ENCODE results near the gene OTOF. TPM values are rescaled to one million over a fixed set of nuclear protein-coding genes. Genes with fewer than 3 reads are reported as not detected.

Gene OTOF
- total and polyA plus RNA-seq, 10 donors = 0.06 to 1.6 (median 0.25) TPM

- H3K36me3 ChIP-seq = no peaks in the 10 kb centered on the region
- peaks cover 0 to 7% (median 0%) of the 10 kb centered on the region in 6 donors for H3K4me1 ChIP-seq
- no peak for DNase-seq
- H3K27me3 ChIP-seq (replicated peaks in 1 of 7) = peaks cover 0 to 10% (median 0%) of the 10 kb centered on the region in 7 donors
- no peaks in the 10 kb centered on the region for H3K9me3 ChIP-seq
- WGBS, 5 donors = 69 to 88% (median 81%) methylated on average over 2 of the region's 2 CpGs
- no peak overlapping the region for H3K4me3 ChIP-seq
- H3K27ac ChIP-seq = no peak overlapping the region
- TF ChIP-seq POLR2A (IDR thresholded peaks at IDR 0.05) (no peak), CTCF (IDR thresholded peaks at IDR 0.05 in 8 of 11, conservative IDR thresholded peaks at IDR 0.05 in 3 of 11) (no peak), POLR2AphosphoS5 (IDR thresholded peaks at IDR 0.05) (no peak)
- intact Hi-C loops (cut with DNase I; ENCODE audit: low total_unique reads) = no loop called here
Measured at GRCh38 chr2:26410764-26411243, 67.1 kb downstream of the OTOF start.

GRCh38 chr2:26409785-26410184 is 68.1 kb downstream of the OTOF start:
- intact Hi-C loops (cut with DNase I; ENCODE audit: low total_unique reads) = no loop called here
- TF ChIP-seq POLR2AphosphoS5 (IDR thresholded peaks at IDR 0.05) (no peak), CTCF (IDR thresholded peaks at IDR 0.05 in 8 of 11, conservative IDR thresholded peaks at IDR 0.05 in 3 of 11) (no peak), POLR2A (IDR thresholded peaks at IDR 0.05) (no peak)
- WGBS, 5 donors = 49 to 89% (median 83%) methylated on average over 1 of the region's 1 CpG
- no peak overlapping the region for H3K4me3 ChIP-seq
- H3K36me3 ChIP-seq = no peaks in the 10 kb centered on the region
- H3K27me3 ChIP-seq (replicated peaks in 1 of 7) = peaks cover 0 to 10% (median 0%) of the 10 kb centered on the region in 7 donors
- H3K9me3 ChIP-seq = no peaks in the 10 kb centered on the region
- no peak overlapping the region for H3K27ac ChIP-seq
- DNase-seq = no peak
- peaks cover 0 to 7% (median 0%) of the 10 kb centered on the region in 6 donors for H3K4me1 ChIP-seq

- no peak overlapping the region for H3K4me3 ChIP-seq
- intact Hi-C loops (cut with DNase I; ENCODE audit: low total_unique reads) = no loop called here
- H3K4me1 ChIP-seq = peaks cover 0 to 7% (median 0%) of the 10 kb centered on the region in 6 donors
- no peak for DNase-seq
- no peaks in the 10 kb centered on the region for H3K9me3 ChIP-seq
- H3K27ac ChIP-seq = no peak overlapping the region
- H3K36me3 ChIP-seq = no peaks in the 10 kb centered on the region
- WGBS, 5 donors = 74 to 87% (median 77%) methylated on average over 9 of the region's 9 CpGs
- TF ChIP-seq CTCF (IDR thresholded peaks at IDR 0.05 in 8 of 11, conservative IDR thresholded peaks at IDR 0.05 in 3 of 11) = no peak
- TF ChIP-seq POLR2AphosphoS5 (IDR thresholded peaks at IDR 0.05) = no peak
- TF ChIP-seq POLR2A (IDR thresholded peaks at IDR 0.05) = no peak
- H3K27me3 ChIP-seq (replicated peaks in 1 of 7) = peaks cover 0 to 19% (median 3%) of the 10 kb centered on the region in 7 donors
Measured at GRCh38 chr2:26407526-26407925, 70.4 kb downstream of the OTOF start.

Other genes starting within 250 kb of the OTOF start
- 100 to 1,000 TPM; 114 to 134 (median 115) TPM for gene HADHA, start 233.5 kb downstream of the OTOF start, total RNA-seq
- gene HADHA, start 233.5 kb downstream of the OTOF start, polyA plus RNA-seq = 10 to 100 TPM; 49.6 to 58.3 (median 58.3) TPM
- 100 to 1,000 TPM; 106 to 165 (median 130) TPM for gene HADHB, start 233.2 kb downstream of the OTOF start, total RNA-seq
- 10 to 100 TPM; 54.0 to 75.1 (median 55.7) TPM for gene HADHB, start 233.2 kb downstream of the OTOF start, polyA plus RNA-seq
- gene SELENOI, start 132.0 kb downstream of the OTOF start, total RNA-seq = 10 to 100 TPM in 6 of 7 donors, 1 to 10 TPM in 1; 9.4 to 23.6 (median 18.1) TPM
- gene SELENOI, start 132.0 kb downstream of the OTOF start, polyA plus RNA-seq = 1 to 10 TPM; 2.0 to 3.3 (median 2.7) TPM
- gene ADGRF3, start 131.3 kb downstream of the OTOF start, total RNA-seq = 1 to 10 TPM in 1 of 7 donors, under 1 TPM in 6; 0.51 to 1.1 (median 0.67) TPM
- gene ADGRF3, start 131.3 kb downstream of the OTOF start, polyA plus RNA-seq = 1 to 10 TPM in 1 of 3 donors, under 1 TPM in 2; 0.15 to 6.2 (median 0.26) TPM
- gene DRC1, start 76.2 kb downstream of the OTOF start, total RNA-seq = under 1 TPM in 2 of 7 donors, not detected in 5; 0.23 to 0.25 TPM
- under 1 TPM in 1 of 3 donors, not detected in 2; 0.04 TPM for gene DRC1, start 76.2 kb downstream of the OTOF start, polyA plus RNA-seq
- not detected for gene CIB4, start 163.2 kb upstream of the OTOF start, total RNA-seq
- not detected for gene CIB4, start 163.2 kb upstream of the OTOF start, polyA plus RNA-seq
- 1 to 10 TPM; 1.1 to 6.0 (median 2.9) TPM for gene KCNK3, start 214.6 kb upstream of the OTOF start, total RNA-seq
- gene KCNK3, start 214.6 kb upstream of the OTOF start, polyA plus RNA-seq = 1 to 10 TPM in 1 of 3 donors, under 1 TPM in 2; 0.61 to 1.2 (median 0.83) TPM

Data from spleen (tissue), 11 donors.